ENCODE measurements around the gene SLC20A1.
"Not testable (repeated sequence)": the region's sequence is repeated elsewhere in the genome, so short reads cannot be mapped to it uniquely, and the experiment has no call there.

The SLC20A1 gene

DNA sequence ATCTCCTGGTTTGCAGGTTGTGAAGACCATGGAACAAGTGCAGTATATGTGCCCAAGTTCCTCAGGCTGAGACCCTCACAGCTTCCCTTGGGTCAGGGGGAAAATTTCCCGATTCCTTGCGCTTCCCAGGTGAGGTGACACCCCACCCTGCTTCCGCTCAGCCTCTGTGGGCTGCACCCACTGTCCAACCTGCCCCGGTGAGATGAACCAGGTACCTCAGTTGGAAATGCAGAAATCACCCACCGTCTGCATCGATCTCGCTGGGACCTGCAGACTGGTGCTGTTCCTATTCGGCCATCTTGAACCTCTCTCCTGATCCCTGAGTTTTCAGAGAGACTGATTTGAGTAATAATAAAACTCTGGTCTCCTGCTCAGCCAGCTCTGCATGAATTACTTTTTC lies 30.7 kb upstream of the SLC20A1 start:
- Histone ChIP-seq H3K4me1 (ENCODE audit: control extremely low read depth in 1 of 4, control insufficient read depth in 4 of 4, insufficient read depth in 4 of 4, low read length in 3 of 4) (no peaks in the 10 kb centered on the region), H3K27me3 (replicated peaks in 2 of 5; ENCODE audit: control insufficient read depth in 4 of 5, insufficient read depth in 5 of 5, low read length in 4 of 5) (no peaks in the 10 kb centered on the region), H3K9me3 (ENCODE audit: control extremely low read depth in 1 of 5, control insufficient read depth in 4 of 5, insufficient read depth in 2 of 5, low read depth in 1 of 5, low read length in 4 of 5) (peaks cover 0 to 3% (median 0%) of the 10 kb centered on the region in 5 experiments), H3K27ac (ENCODE audit: insufficient read depth in 1 of 2, low read depth in 1 of 2, low read length in 2 of 2, poor library complexity in 1 of 2, severe bottlenecking in 2 of 2) (no peak overlapping the region), H3K4me3 (ENCODE audit: control insufficient read depth in 1 of 7, extremely low read depth in 1 of 7, insufficient read depth in 4 of 7, low read depth in 2 of 7, low read length in 6 of 7) (no peak overlapping the region), H3K36me3 (ENCODE audit: control insufficient read depth in 4 of 4, insufficient read depth in 4 of 4, low read length in 3 of 4) (no peaks in the 10 kb centered on the region)
- CTCF ChIA-PET: interaction anchor here (2.6 kb wide), 1 partner anchor 11 kb away, joined by 8 read pairs; no protein-coding TSS in a partner anchor
- DNase-seq: no peak
- WGBS (ENCODE audit: insufficient coverage): 98% methylated on average over 3 of the region's 8 CpGs
- POLR2A ChIA-PET: no interaction called here

DNA sequence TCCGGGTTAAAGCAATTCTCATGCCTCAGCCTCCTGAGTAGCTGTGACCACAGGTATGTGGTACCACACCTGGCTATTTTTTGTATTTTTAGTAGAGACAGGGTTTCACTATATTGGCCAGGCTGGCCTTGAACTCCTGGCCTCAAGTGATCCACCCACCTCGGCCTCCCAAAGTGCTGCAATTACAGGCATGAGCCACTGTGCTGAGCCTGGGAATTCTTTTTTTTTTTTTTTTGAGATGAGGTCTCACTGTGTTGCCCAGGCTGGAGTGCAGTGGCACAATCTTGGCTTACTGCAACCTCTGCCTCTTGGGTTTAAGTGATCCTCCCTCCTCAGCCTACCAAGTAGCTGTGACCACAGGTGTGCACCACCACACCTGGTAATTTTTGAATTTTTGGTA lies 29.9 kb upstream of the SLC20A1 start:
- H3K27ac ChIP-seq (ENCODE audit: insufficient read depth in 1 of 2, low read depth in 1 of 2, low read length in 2 of 2, poor library complexity in 1 of 2, severe bottlenecking in 2 of 2); H3K4me1 ChIP-seq (ENCODE audit: control extremely low read depth in 1 of 4, control insufficient read depth in 4 of 4, insufficient read depth in 4 of 4, low read length in 3 of 4); POLR2A ChIA-PET; H3K4me3 ChIP-seq (ENCODE audit: control insufficient read depth in 1 of 7, extremely low read depth in 1 of 7, insufficient read depth in 4 of 7, low read depth in 2 of 7, low read length in 6 of 7); H3K9me3 ChIP-seq (ENCODE audit: control extremely low read depth in 1 of 5, control insufficient read depth in 4 of 5, insufficient read depth in 2 of 5, low read depth in 1 of 5, low read length in 4 of 5); H3K36me3 ChIP-seq (ENCODE audit: control insufficient read depth in 4 of 4, insufficient read depth in 4 of 4, low read length in 3 of 4); H3K27me3 ChIP-seq (replicated peaks in 2 of 5; ENCODE audit: control insufficient read depth in 4 of 5, insufficient read depth in 5 of 5, low read length in 4 of 5); DNase-seq: not testable (repeated sequence)
- CTCF ChIA-PET: interaction anchor here (1.6 to 2.6 kb wide), 2 partner anchors 11 to 112 kb away, joined by 4 to 8 read pairs; no protein-coding TSS in a partner anchor
- WGBS (ENCODE audit: insufficient coverage): 96% methylated on average over 2 of the region's 2 CpGs

DNA sequence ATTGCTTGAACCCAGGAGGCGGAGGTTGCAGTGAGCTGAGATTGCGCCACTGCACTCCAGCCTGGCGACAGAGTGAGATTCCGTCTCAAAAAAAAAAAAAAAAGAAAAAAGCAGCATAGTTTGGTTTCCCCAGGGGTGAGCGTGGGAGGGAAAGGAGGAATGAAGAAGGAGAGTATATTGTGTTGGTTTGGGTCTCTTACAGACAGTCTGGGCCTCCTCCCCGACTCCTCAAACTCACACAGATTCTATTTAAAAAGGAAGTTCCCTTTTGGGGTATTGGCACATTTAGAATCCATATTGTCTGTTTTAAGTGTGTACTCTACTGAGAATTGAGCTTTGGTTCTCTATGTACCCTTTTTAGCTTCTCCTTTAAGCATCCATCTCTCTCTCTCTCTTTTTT lies 27.4 kb upstream of the SLC20A1 start:
- Histone ChIP-seq H3K36me3 (ENCODE audit: control insufficient read depth in 4 of 4, insufficient read depth in 4 of 4, low read length in 3 of 4) (no peaks in the 10 kb centered on the region), H3K27ac (ENCODE audit: insufficient read depth in 1 of 2, low read depth in 1 of 2, low read length in 2 of 2, poor library complexity in 1 of 2, severe bottlenecking in 2 of 2) (no peak overlapping the region), H3K9me3 (ENCODE audit: control extremely low read depth in 1 of 5, control insufficient read depth in 4 of 5, insufficient read depth in 2 of 5, low read depth in 1 of 5, low read length in 4 of 5) (no peaks in the 10 kb centered on the region), H3K4me3 (ENCODE audit: control insufficient read depth in 1 of 7, extremely low read depth in 1 of 7, insufficient read depth in 4 of 7, low read depth in 2 of 7, low read length in 6 of 7) (no peak overlapping the region), H3K27me3 (replicated peaks in 2 of 5; ENCODE audit: control insufficient read depth in 4 of 5, insufficient read depth in 5 of 5, low read length in 4 of 5) (no peaks in the 10 kb centered on the region), H3K4me1 (ENCODE audit: control extremely low read depth in 1 of 4, control insufficient read depth in 4 of 4, insufficient read depth in 4 of 4, low read length in 3 of 4) (no peaks in the 10 kb centered on the region)
- DNase-seq: no peak
- ChIA-PET POLR2A (no interaction called here), CTCF (interaction anchor here (0.8 kb wide), 1 partner anchor 46 kb away, joined by 3 read pairs; no protein-coding TSS in a partner anchor)
- WGBS (ENCODE audit: insufficient coverage): no CpG with 5 or more reads among the region's 6 CpGs

DNA sequence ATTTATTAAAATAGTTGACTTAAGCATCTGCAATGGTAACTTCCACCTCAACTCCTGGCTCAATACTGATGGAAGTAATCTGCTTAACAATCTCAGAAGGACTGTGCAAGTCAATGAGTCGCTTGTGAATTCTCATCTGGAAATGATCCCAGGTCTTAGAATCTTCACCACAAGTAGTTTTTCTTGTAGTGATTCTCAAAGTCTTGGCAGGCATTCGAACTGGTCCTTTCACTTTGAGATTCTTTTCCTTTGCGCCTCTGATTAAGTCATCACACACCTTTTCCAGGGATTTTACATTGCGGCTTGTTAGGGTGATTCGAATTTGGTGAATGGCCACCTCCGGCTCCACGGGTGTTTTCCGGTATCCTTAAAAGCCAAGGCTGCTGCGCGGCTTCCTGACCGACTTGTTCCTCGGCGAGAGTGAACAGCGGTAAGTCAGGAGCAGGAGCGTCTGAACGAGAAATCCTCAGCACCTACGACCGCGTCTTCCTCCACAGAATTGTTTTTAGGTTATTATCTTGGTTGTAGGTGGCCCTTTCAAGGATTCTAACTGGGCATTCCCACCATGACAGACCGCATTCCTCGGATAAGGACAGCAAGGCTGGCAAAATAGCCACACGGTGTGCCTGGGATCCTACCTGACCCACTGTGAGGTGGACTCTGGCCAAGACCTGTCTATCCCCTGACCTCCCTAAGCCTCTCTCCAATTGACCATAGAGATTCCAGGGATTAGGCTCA lies 23.8 kb upstream of the SLC20A1 start:
- POLR2A ChIA-PET: no interaction called here
- CTCF ChIA-PET: interaction anchor here (2.0 to 14.9 kb wide), 2 partner anchors 41 to 105 kb away, joined by 6 to 275 read pairs; no protein-coding TSS in a partner anchor
- no peaks in the 10 kb centered on the region for H3K36me3 ChIP-seq (ENCODE audit: control insufficient read depth in 4 of 4, insufficient read depth in 4 of 4, low read length in 3 of 4)
- H3K9me3 ChIP-seq (ENCODE audit: control extremely low read depth in 1 of 5, control insufficient read depth in 4 of 5, insufficient read depth in 2 of 5, low read depth in 1 of 5, low read length in 4 of 5): no peaks in the 10 kb centered on the region
- DNase-seq: no peak
- H3K4me3 ChIP-seq (ENCODE audit: control insufficient read depth in 1 of 7, extremely low read depth in 1 of 7, insufficient read depth in 4 of 7, low read depth in 2 of 7, low read length in 6 of 7): no peak overlapping the region
- WGBS (ENCODE audit: insufficient coverage): 84% methylated on average over 21 of the region's 22 CpGs
- no peak overlapping the region for H3K27ac ChIP-seq (ENCODE audit: insufficient read depth in 1 of 2, low read depth in 1 of 2, low read length in 2 of 2, poor library complexity in 1 of 2, severe bottlenecking in 2 of 2)
- H3K27me3 ChIP-seq (replicated peaks in 2 of 5; ENCODE audit: control insufficient read depth in 4 of 5, insufficient read depth in 5 of 5, low read length in 4 of 5): no peaks in the 10 kb centered on the region
- H3K4me1 ChIP-seq (ENCODE audit: control extremely low read depth in 1 of 4, control insufficient read depth in 4 of 4, insufficient read depth in 4 of 4, low read length in 3 of 4): peaks cover 6 to 33% (median 29%) of the 10 kb centered on the region in 4 experiments

DNA sequence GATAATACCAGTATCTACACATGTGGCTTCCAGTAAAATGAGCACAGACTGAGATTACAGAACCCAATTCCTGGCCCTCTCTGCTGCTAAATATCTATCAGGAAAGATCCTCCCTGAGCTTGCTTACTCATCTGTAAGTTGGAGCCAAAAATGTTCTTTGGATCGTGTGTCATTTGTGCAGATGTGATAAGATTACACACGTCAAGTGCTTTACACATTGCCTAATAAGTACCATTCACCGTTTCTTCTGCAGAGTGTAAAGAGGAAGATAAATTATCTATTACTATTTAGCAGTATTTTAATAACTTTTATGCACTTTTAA lies 23.2 kb upstream of the SLC20A1 start:
- no peaks in the 10 kb centered on the region for H3K27me3 ChIP-seq (replicated peaks in 2 of 5; ENCODE audit: control insufficient read depth in 4 of 5, insufficient read depth in 5 of 5, low read length in 4 of 5)
- ChIA-PET CTCF (interaction anchor here (0.6 to 14.9 kb wide), 4 partner anchors 18 to 105 kb away, joined by 3 to 275 read pairs (median 12); no protein-coding TSS in a partner anchor), POLR2A (no interaction called here)
- no peak overlapping the region for H3K27ac ChIP-seq (ENCODE audit: insufficient read depth in 1 of 2, low read depth in 1 of 2, low read length in 2 of 2, poor library complexity in 1 of 2, severe bottlenecking in 2 of 2)
- H3K4me3 ChIP-seq (ENCODE audit: control insufficient read depth in 1 of 7, extremely low read depth in 1 of 7, insufficient read depth in 4 of 7, low read depth in 2 of 7, low read length in 6 of 7): no peak overlapping the region
- H3K36me3 ChIP-seq (ENCODE audit: control insufficient read depth in 4 of 4, insufficient read depth in 4 of 4, low read length in 3 of 4): no peaks in the 10 kb centered on the region
- no peaks in the 10 kb centered on the region for H3K9me3 ChIP-seq (ENCODE audit: control extremely low read depth in 1 of 5, control insufficient read depth in 4 of 5, insufficient read depth in 2 of 5, low read depth in 1 of 5, low read length in 4 of 5)
- no CpG with 5 or more reads among the region's 3 CpGs for WGBS (ENCODE audit: insufficient coverage)
- H3K4me1 ChIP-seq (ENCODE audit: control extremely low read depth in 1 of 4, control insufficient read depth in 4 of 4, insufficient read depth in 4 of 4, low read length in 3 of 4): peaks cover 6 to 38% (median 34%) of the 10 kb centered on the region in 4 experiments
- DNase-seq: no peak

DNA sequence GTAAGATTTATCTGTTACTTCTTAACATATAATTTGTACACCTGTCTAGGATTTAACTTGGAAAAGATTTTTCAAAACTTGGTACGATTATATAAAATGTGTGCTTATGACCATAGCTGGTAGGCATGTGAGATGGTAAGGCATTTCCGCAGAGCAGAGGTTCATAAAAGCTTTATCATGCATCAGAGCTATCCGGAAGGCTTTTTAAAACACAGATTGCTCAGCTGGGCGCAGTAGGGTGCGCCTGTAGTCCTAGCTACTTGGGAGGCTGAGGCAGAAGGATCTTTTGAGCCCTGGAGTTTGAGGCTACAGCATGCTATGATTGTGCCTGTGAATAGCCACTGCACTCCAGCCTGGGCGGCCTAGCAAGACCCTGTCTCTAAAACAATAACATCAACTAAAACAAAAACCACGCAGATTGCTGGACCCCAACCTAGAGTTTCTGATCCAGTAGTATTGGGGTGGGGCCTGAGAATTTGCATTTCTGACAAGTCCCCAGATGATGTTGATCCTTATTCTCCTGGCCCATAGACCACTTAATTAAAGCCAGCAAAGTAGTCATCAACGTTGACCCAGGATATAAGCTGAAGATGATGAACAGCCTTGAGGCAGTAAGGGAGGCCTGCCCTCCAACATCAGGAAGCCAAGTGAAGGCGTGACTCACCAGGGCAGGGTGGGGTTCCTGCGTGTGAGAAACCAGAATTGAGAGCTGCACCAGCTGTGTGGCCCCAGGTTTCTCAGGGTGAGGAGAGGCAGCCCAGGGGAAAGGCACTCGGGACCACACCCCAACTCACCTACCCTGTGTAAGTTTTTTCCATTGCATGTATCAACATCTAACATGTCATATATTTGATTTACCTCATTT lies 21.6 kb upstream of the SLC20A1 start:
- DNase-seq: peak; percentile 67 to 93 (median 86)
- Histone ChIP-seq H3K4me3 (ENCODE audit: control insufficient read depth in 1 of 7, extremely low read depth in 1 of 7, insufficient read depth in 4 of 7, low read depth in 2 of 7, low read length in 6 of 7) (peak overlapping the region in 2 of 7 experiments; percentile 1 to 11), H3K27ac (ENCODE audit: insufficient read depth in 1 of 2, low read depth in 1 of 2, low read length in 2 of 2, poor library complexity in 1 of 2, severe bottlenecking in 2 of 2) (no peak overlapping the region), H3K36me3 (ENCODE audit: control insufficient read depth in 4 of 4, insufficient read depth in 4 of 4, low read length in 3 of 4) (no peaks in the 10 kb centered on the region), H3K9me3 (ENCODE audit: control extremely low read depth in 1 of 5, control insufficient read depth in 4 of 5, insufficient read depth in 2 of 5, low read depth in 1 of 5, low read length in 4 of 5) (no peaks in the 10 kb centered on the region), H3K4me1 (ENCODE audit: control extremely low read depth in 1 of 4, control insufficient read depth in 4 of 4, insufficient read depth in 4 of 4, low read length in 3 of 4) (peaks cover 6 to 53% (median 48%) of the 10 kb centered on the region in 4 experiments), H3K27me3 (replicated peaks in 2 of 5; ENCODE audit: control insufficient read depth in 4 of 5, insufficient read depth in 5 of 5, low read length in 4 of 5) (no peaks in the 10 kb centered on the region)
- WGBS (ENCODE audit: insufficient coverage): 73% methylated on average over 7 of the region's 11 CpGs
- ChIA-PET POLR2A (interaction anchor here (0.9 kb wide), 1 partner anchor 21 kb away, joined by 3 read pairs; no protein-coding TSS in a partner anchor), CTCF (interaction anchor here (0.9 to 14.9 kb wide), 12 partner anchors 11 to 103 kb away, joined by 3 to 275 read pairs (median 5); partner anchors contain the start of genes CHCHD5 and SLC20A1)
